DMS153 treated with DMSO at 0.1 percent for 48 hours (cell line): ENCODE measurements around the gene NDST3.
"Not testable (repeated sequence)": the region's sequence is repeated elsewhere in the genome, so short reads cannot be mapped to it uniquely, and the experiment has no call there.

Experiments
- DNase-seq: peaks from one replicate; lab custom pipeline; 2025; ENCODE audit not compliant: unreplicated experiment; lab: John Stamatoyannopoulos, UW

The NDST3 gene

GRCh38 chr4:118175506-118175905 is 141.2 kb downstream of the NDST3 start:
- no peak for DNase-seq

DNA sequence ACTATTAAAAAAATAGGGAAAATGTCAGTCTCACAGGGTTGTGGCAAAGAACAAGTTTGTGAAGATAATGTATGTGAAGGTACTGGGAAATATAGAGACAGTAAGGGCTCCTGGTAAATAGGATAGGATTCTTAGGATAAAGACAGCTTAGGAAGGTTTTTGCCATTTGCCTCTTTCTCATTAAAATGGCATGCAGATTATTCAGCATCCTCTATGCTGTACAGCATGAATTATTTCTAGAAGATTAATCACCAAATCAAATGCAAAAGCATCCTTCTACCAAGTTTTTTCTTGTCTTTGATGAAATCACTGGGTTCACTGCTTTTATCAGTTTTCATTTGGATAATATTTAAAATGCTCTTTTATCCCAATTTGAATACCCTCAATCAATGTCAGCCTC is 142.8 kb downstream of the NDST3 start:
- DNase-seq: no peak

DNA sequence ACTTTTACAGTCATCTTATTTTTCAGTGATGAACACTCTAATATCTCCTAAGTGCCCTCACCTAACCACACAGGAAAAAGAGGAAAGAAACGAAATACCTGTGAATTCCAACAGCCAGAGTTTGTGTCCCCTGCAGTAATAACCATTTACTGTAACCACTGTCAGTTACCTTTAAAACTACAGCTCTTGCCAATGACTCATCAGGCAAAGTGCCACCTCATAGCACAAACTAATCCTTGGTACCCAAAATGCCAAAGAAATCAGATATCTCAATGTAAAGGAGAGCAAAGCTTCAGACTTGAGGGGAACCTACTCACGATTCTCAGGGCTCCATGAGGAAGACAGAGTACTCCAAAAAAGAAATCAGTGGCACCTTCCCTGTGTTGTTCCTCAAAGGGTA is 146.5 kb downstream of the NDST3 start:
- no peak for DNase-seq

DNA sequence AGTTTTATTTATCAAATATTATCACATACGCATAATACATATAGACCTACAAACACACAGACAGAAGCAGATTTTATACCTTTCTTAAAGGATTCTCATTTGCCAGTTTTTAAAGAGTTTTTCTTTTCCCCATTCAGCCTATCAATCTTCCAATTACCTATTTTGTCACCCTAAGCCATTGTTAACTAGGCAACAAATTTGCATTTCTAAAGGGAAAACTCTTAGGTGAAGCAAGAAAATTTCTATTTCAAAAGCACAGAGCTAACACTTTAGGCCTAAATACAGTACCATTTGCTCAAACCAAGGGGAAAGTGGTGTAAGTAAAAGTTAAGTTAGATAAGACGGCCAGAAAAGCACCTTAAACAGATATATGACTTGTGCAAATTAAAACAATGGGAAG is 156.6 kb downstream of the NDST3 start:
- no peak for DNase-seq

GRCh38 chr4:118193421-118193820 is 159.1 kb downstream of the NDST3 start:
- no peak for DNase-seq

DNA sequence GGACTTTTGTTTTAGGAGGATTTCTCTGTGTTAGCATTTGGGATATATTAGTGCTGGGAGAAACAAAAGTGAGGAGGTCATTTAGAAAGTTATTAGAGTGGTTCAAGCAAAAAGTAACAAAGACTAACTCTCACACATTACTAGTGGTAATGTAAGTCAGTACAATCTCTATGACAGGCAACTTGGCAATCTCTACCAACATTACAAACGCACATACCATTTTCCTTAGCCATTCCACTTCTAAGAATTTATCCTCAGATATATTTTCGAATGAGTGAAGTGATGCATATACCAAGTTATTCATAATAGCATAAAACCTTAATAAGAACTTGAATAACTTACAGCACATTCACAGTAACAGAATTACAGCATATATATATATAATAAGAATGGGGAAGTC is 172.3 kb downstream of the NDST3 start:
- DNase-seq: no peak

DNA sequence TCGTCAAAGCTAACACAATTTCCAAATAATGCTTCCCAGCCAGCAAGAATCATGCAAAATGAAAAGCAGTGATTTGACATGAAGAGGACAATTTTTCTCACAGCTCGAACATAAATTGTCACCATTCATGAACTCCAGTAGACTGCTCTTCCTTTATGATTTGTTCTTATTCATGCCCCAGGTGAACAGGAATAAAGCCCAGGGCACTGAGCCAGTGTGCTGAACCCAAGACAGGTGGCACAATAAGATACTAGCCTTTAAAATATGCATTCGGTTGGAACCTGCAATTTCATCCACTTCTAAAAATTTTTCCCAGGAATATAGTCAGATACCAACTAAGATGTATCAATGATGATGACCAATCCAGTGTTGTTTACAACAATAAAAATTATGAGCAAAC is 178.8 kb downstream of the NDST3 start:
- no peak for DNase-seq

DNA sequence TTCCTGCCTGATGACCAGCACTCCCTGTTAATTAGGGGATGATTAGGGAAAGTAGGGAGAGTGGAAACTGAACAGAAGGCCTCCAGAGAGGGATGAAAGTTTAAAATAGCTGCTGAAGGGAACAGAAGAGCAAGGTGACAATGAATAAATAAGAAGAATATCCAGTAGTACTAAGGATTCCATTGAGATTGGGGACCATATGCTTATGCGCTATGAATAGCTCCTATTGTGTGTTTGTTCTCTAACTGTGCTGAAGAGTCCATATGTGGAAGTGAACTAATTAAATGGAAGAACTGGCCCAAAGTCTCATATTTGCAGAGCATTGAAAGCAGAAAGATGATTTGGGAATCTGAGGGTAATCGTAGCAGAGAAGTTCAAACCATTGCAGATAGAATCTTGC is 181.5 kb downstream of the NDST3 start:
- DNase-seq: no peak

- no peak for DNase-seq
Observed at GRCh38 chr4:118221227-118221800, 187.0 kb downstream of the NDST3 start.

GRCh38 chr4:118224243-118224829 is 190.1 kb downstream of the NDST3 start:
- DNase-seq: peak; percentile 29

DNA sequence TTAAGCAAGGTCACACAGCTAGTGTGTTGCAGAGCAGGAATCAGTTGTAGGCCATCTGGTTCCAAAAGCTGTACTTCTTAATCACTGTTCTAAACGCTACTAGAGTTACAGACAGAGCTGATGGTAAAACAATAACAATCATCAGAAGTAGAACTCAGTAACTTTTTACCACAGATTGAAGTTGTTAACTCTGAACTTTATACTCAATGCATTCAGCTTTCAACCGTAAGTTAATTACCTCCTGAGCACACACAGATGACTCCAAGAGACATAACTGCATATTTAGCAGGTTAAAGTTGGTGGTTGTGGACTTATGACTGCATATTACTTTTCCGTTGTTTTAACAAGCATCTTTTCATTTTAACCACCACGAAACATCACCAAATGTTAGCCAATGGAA is 191.2 kb downstream of the NDST3 start:
- DNase-seq: no peak

- no peak for DNase-seq
Observed at GRCh38 chr4:118226311-118227010, 192.2 kb downstream of the NDST3 start.

- DNase-seq: no peak
Observed at GRCh38 chr4:118235566-118236120, 201.4 kb downstream of the NDST3 start.

GRCh38 chr4:118237531-118237930 is 203.2 kb downstream of the NDST3 start:
- no peak for DNase-seq

GRCh38 chr4:118249890-118250289 is 215.6 kb downstream of the NDST3 start:
- DNase-seq: no peak

GRCh38 chr4:118254368-118254767 is 220.1 kb downstream of the NDST3 start:
- DNase-seq: no peak

- DNase-seq: no peak
Observed at GRCh38 chr4:118259111-118259510, 224.8 kb downstream of the NDST3 start.

GRCh38 chr4:118260309-118260708 is 226.0 kb downstream of the NDST3 start:
- DNase-seq: no peak

GRCh38 chr4:118264096-118264495 is 229.8 kb downstream of the NDST3 start:
- DNase-seq: no peak

- no peak for DNase-seq
Observed at GRCh38 chr4:118265312-118266144, 231.2 kb downstream of the NDST3 start.

DNA sequence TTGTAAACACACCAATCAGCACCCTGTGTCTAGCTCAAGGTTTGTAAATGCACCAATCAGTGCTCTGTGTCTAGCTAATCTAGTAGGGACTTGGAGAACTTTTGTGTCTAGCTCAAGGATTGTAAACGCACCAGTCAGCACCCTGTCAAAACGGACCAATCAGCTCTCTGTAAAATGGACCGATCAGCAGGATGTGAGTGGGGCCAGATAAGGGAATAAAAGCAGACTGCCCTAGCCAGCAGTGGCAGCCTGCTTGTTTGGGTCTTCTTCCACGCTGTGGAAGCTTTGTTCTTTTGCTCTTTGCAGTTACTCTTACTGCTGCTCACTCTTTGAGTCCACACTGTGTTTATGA is 231.8 kb downstream of the NDST3 start:
- DNase-seq: not testable (repeated sequence)

- no peak for DNase-seq
Observed at GRCh38 chr4:118268780-118269179, 234.5 kb downstream of the NDST3 start.
